Small intestine (tissue), 16 donors: Measurements from ENCODE around the gene SLC22A31. TPM values are rescaled to one million over a fixed set of nuclear protein-coding genes. Genes with fewer than 3 reads are reported as not detected.
"Not testable (repeated sequence)": the region's sequence is repeated elsewhere in the genome, so short reads cannot be mapped to it uniquely, and the experiment has no call there.

Experiments
- DNase-seq, 2 donors: peaks; one replicate each; pipeline versions ENCODE4 v3.0.0 to v3.0.0-alpha.2; 2013
- FAIRE-seq: peaks from 2 replicates; lab custom pipeline; 2012; peaks lifted over from hg19 to GRCh38; lab: Jason Lieb, UNC
- H3K27ac ChIP-seq, 3 donors: one replicate each; pipeline ENCODE4 v1.5.1; 2013; ENCODE audit warnings: low read length in 2 of 3, mild to moderate bottlenecking in 2 of 3, control low read depth in 1 of 3, inconsistent platforms in 1 of 3, low read depth in 1 of 3, moderate library complexity in 1 of 3
- H3K27me3 ChIP-seq, 3 donors: one replicate each; pipeline ENCODE4 v1.6.1; 2013; ENCODE audit warnings: low read length in 3 of 3, inconsistent platforms in 1 of 3; ENCODE audit not compliant: control insufficient read depth in 3 of 3, insufficient read depth in 3 of 3
- H3K36me3 ChIP-seq, 3 donors: one replicate each; pipeline ENCODE4 v1.6.1; 2013; ENCODE audit warnings: low read length in 3 of 3, inconsistent platforms in 1 of 3, low read depth in 1 of 3, mild to moderate bottlenecking in 1 of 3, moderate library complexity in 1 of 3; ENCODE audit not compliant: control insufficient read depth in 3 of 3, insufficient read depth in 2 of 3
- H3K4me1 ChIP-seq, 3 donors: one replicate each; pipeline ENCODE4 v1.6.1; 2013; ENCODE audit warnings: low read length in 2 of 3, inconsistent platforms in 1 of 3, low read depth in 1 of 3, mild to moderate bottlenecking in 1 of 3, moderate library complexity in 1 of 3; ENCODE audit not compliant: control insufficient read depth in 3 of 3, insufficient read depth in 2 of 3
- H3K4me3 ChIP-seq, 3 donors: one replicate each; pipeline ENCODE4 v1.5.1; 2013; ENCODE audit warnings: low read length in 3 of 3, control low read depth in 1 of 3, inconsistent platforms in 1 of 3, low read depth in 1 of 3, mild to moderate bottlenecking in 1 of 3, moderate library complexity in 1 of 3
- H3K9me3 ChIP-seq, 2 donors: one replicate each; pipeline ENCODE4 v1.6.1; 2013; ENCODE audit warnings: low read depth in 1 of 2, low read length in 1 of 2; ENCODE audit not compliant: control insufficient read depth in 2 of 2, insufficient read depth in 1 of 2
- WGBS, 3 donors: extraction: QIAGEN DNeasy Blood & Tissue Kit; methylation state at CpG; one replicate each; pipeline ENCODE4 v1.1.7; 2013; 5-methylcytosine and 5-hydroxymethylcytosine counted together
- long read RNA-seq, 10 donors: transcript quantifications; one replicate each; lab custom pipeline, GENCODE V29; 2026
- polyA plus RNA-seq, 4 donors: library from polyadenylated mRNA; stranded (reverse) in 3 of 4; unstranded in 1 of 4; fragments of 200-250 nt in 3 of 4; fragments of 120-200 nt in 1 of 4; gene quantifications; one replicate each; pipeline versions ENCODE4 v1.2.1 to v1.2.3, GENCODE V29; 2013
- donor health status: healthy with polysubstance abuse.
- donor health status: control.
- donor health status: control.
- donor health status: Bipolar disorder and iron deficiency.
- donor health status: healthy.

Gene SLC22A31
- 1 to 10 TPM in 3 of 4 donors, under 1 TPM in 1; 0.67 to 4.7 (median 1.8) TPM for polyA plus RNA-seq
- long read RNA-seq, donor 1, result 0 reads
- long read RNA-seq, donor 2, result 0 reads
- long read RNA-seq, donor 3, result 0 reads
- long read RNA-seq, donor 4, result 0 reads
- long read RNA-seq, donor 5, result 0 reads
- long read RNA-seq, donor 6, partial matches to known transcripts, result 0 of 1 reads
- long read RNA-seq, donor 6, other reads (novel, unspliced or antisense), result 0 of 1 reads
- long read RNA-seq, donor 7, result 0 reads
- long read RNA-seq, donor 8, result 0 reads
- long read RNA-seq, donor 9, result 0 reads
- long read RNA-seq, donor 10, result 0 reads

- H3K27me3 ChIP-seq, result peaks cover 11 to 37% (median 26%) of the 10 kb centered on the region in 3 donors
- H3K9me3 ChIP-seq, result peaks cover 0 to 9% of the 10 kb centered on the region in 2 donors
- no peaks in the 10 kb centered on the region for H3K36me3 ChIP-seq
- no peak within 1 kb of the TSS for H3K27ac ChIP-seq
- peak within 1 kb of the TSS in 2 of 3 donors; percentile 13 to 36 for H3K4me3 ChIP-seq
- DNase-seq (no peak), FAIRE-seq (no peak)
- WGBS, 3 donors, result 1 to 17% (median 16%) methylated on average over 25 to 28 of the region's 28 CpGs
- H3K4me1 ChIP-seq, result peaks cover 4 to 13% (median 7%) of the 10 kb centered on the region in 3 donors
These were observed at the start of gene SLC22A31 for GRCh38 chr16:89200124-89200849. TSS of gene SLC22A31 (minus strand) at chr16:89200537. CDS start at chr16:89200501, 36 bp downstream.

GRCh38 chr16:89248196-89248982 lies 48.1 kb upstream of the SLC22A31 start:
- Histone ChIP-seq H3K36me3 (no peaks in the 10 kb centered on the region), H3K4me1 (peaks cover 0 to 4% (median 0%) of the 10 kb centered on the region in 3 donors), H3K27ac (no peak overlapping the region), H3K27me3 (peaks cover 0 to 3% (median 0%) of the 10 kb centered on the region in 3 donors), H3K9me3 (peaks cover 0 to 18% of the 10 kb centered on the region in 2 donors), H3K4me3 (peak overlapping the region in 2 of 3 donors; percentile 30 to 64)
- no peak for FAIRE-seq
- DNase-seq, result no peak
- WGBS, 3 donors, result 60 to 64% (median 64%) methylated on average over 64 to 69 of the region's 69 CpGs

- WGBS, 3 donors, result 2 to 3% (median 2%) methylated on average over 22 to 45 of the region's 45 CpGs
- H3K36me3 ChIP-seq, DNase-seq, H3K4me1 ChIP-seq, FAIRE-seq, H3K27me3 ChIP-seq, H3K27ac ChIP-seq: not testable (repeated sequence)
- H3K4me3 ChIP-seq, result peak overlapping the region; percentile 30 to 64 (median 30)
- H3K9me3 ChIP-seq, result peaks cover 0 to 18% of the 10 kb centered on the region in 2 donors
These were observed 47.4 kb upstream of the SLC22A31 start for GRCh38 chr16:89247734-89248075.

GRCh38 chr16:89246903-89247733 lies 46.8 kb upstream of the SLC22A31 start:
- FAIRE-seq, result no peak
- H3K4me3 ChIP-seq, result peak overlapping the region; percentile 24 to 64 (median 30)
- 4 to 9% (median 5%) methylated on average over 42 to 78 of the region's 78 CpGs for WGBS, 3 donors

GRCh38 chr16:89246383-89246902 lies 46.1 kb upstream of the SLC22A31 start:
- Histone ChIP-seq H3K4me3 (peak overlapping the region in 1 of 3 donors; percentile 24), H3K36me3 (no peaks in the 10 kb centered on the region), H3K27me3 (peaks cover 0 to 3% (median 0%) of the 10 kb centered on the region in 3 donors), H3K27ac (no peak overlapping the region), H3K4me1 (peaks cover 0 to 8% (median 0%) of the 10 kb centered on the region in 3 donors), H3K9me3 (peaks cover 0 to 18% of the 10 kb centered on the region in 2 donors)
- FAIRE-seq, result no peak
- WGBS, 3 donors, result 43 to 60% (median 58%) methylated on average over 13 of the region's 13 CpGs
- DNase-seq, result no peak

More at GRCh38 chr16:89246903-89247733, 46.8 kb upstream of the SLC22A31 start:
- Histone ChIP-seq H3K9me3 (peaks cover 0 to 18% of the 10 kb centered on the region in 2 donors), H3K36me3 (no peaks in the 10 kb centered on the region), H3K27me3 (peaks cover 0 to 3% (median 0%) of the 10 kb centered on the region in 3 donors), H3K4me1 (peaks cover 0 to 4% (median 0%) of the 10 kb centered on the region in 3 donors), H3K27ac (no peak overlapping the region)
- DNase-seq, result peak; percentile 85 to 90

- Histone ChIP-seq H3K4me3 (no peak overlapping the region), H3K4me1 (peaks cover 0 to 8% (median 0%) of the 10 kb centered on the region in 3 donors), H3K27me3 (peaks cover 0 to 3% (median 0%) of the 10 kb centered on the region in 3 donors), H3K9me3 (peaks cover 0 to 14% of the 10 kb centered on the region in 2 donors), H3K27ac (no peak overlapping the region), H3K36me3 (no peaks in the 10 kb centered on the region)
- DNase-seq (peak in 1 of 2 donors; percentile 52), FAIRE-seq (no peak)
- 34 to 62% (median 42%) methylated on average over 12 of the region's 12 CpGs for WGBS, 3 donors
These were observed 44.4 kb upstream of the SLC22A31 start for GRCh38 chr16:89244754-89245153.

GRCh38 chr16:89244264-89244663 lies 43.9 kb upstream of the SLC22A31 start:
- DNase-seq, H3K4me3 ChIP-seq, H3K4me1 ChIP-seq, H3K27me3 ChIP-seq, H3K36me3 ChIP-seq, FAIRE-seq, H3K27ac ChIP-seq: not testable (repeated sequence)
- H3K9me3 ChIP-seq, result peaks cover 0 to 13% of the 10 kb centered on the region in 2 donors
- 74 to 81% (median 80%) methylated on average over 12 to 13 of the region's 13 CpGs for WGBS, 3 donors
